PC-9 (cell line): ENCODE results near the gene MUCL3.

Experiments
- EZH2 ChIP-seq: fragments of 200-600 bp; sonication (generic); IDR thresholded peaks from 2 replicates; pipeline ENCODE4 v1.8.0; 2017; ENCODE audit warnings: antibody characterized with exemption, low read depth
- TF ChIP-seq, protein P1 (sequence below): fragments of 200-600 bp; sonication (generic); conservative IDR thresholded peaks from 2 replicates; pipeline ENCODE4 v1.6.1; 2017; ENCODE audit warnings: mixed run types, antibody characterized with exemption, mild to moderate bottlenecking, moderate library complexity

DNA sequence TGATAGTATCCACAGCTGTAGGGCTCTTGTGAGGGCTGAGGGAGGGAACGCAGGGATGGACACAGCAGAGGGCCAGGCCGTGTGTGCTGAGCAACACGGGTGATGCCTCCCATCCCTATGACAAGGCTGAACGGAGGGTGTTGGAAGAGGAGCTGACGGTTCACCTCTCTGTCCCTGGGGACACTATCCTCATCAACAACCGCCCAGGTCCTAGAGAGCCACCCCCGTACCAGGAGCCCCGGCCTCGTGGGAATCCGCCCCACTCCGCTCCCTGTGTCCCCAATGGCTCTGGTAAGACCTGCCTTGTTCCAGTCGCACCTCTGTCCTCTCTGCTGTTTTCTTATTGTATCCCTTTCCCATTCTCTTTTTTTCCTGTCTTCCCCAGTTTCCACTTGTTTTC lies 46.4 kb upstream of the MUCL3 start:
- TF ChIP-seq, protein P1, sequence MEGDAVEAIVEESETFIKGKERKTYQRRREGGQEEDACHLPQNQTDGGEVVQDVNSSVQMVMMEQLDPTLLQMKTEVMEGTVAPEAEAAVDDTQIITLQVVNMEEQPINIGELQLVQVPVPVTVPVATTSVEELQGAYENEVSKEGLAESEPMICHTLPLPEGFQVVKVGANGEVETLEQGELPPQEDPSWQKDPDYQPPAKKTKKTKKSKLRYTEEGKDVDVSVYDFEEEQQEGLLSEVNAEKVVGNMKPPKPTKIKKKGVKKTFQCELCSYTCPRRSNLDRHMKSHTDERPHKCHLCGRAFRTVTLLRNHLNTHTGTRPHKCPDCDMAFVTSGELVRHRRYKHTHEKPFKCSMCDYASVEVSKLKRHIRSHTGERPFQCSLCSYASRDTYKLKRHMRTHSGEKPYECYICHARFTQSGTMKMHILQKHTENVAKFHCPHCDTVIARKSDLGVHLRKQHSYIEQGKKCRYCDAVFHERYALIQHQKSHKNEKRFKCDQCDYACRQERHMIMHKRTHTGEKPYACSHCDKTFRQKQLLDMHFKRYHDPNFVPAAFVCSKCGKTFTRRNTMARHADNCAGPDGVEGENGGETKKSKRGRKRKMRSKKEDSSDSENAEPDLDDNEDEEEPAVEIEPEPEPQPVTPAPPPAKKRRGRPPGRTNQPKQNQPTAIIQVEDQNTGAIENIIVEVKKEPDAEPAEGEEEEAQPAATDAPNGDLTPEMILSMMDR: no peak
- TF ChIP-seq EZH2: no peak
